HepG2 (cell line): ENCODE measurements around the gene CD40. TPM values are rescaled to one million over a fixed set of nuclear protein-coding genes. Genes with fewer than 3 reads are reported as not detected.

ENCODE experiments used
- EP300 ChIP-seq, 3 experiments: sonication (generic) in 1 of 3; formaldehyde crosslinking in 1 of 3; IDR thresholded peaks; 2 replicates each; pipeline versions ENCODE4 v1.5.1 to v1.6.1; 2011 to 2020; ENCODE audit warnings: low read depth in 2 of 3, low read length in 2 of 3, borderline replicate concordance in 1 of 3, improper control_type of control experiment in 1 of 3, mild to moderate bottlenecking in 1 of 3, missing genetic modification reagents in 1 of 3, moderate library complexity in 1 of 3
- GABPA ChIP-seq, 2 experiments: IDR thresholded peaks; 2 replicates each; pipeline ENCODE4 v1.6.1; 2011 to 2016; ENCODE audit warnings: low read depth in 2 of 2, low read length in 1 of 2, missing biosample characterization in 1 of 2, missing genetic modification characterization in 1 of 2
- HNRNPK ChIP-seq: fragments of 200-400 bp; formaldehyde crosslinking; IDR thresholded peaks from 2 replicates; pipeline ENCODE4 v1.6.1; 2018; ENCODE audit warnings: low read length, low read depth, moderate library complexity, mild to moderate bottlenecking; ENCODE audit not compliant: poor library complexity, severe bottlenecking
- HOXA7 ChIP-seq: sonication (generic); formaldehyde crosslinking; IDR thresholded peaks from 2 replicates; pipeline ENCODE4 v1.8.1; 2022; ENCODE audit warnings: mild to moderate bottlenecking, missing genetic modification reagents, moderate library complexity
- NCOA5 ChIP-seq: sonication (generic); formaldehyde crosslinking; IDR thresholded peaks from 2 replicates; pipeline ENCODE4 v1.4.0; 2020; ENCODE audit warnings: missing genetic modification reagents
- NONO ChIP-seq, 2 experiments: fragments of 450-650 bp in 1 of 2; sonication (generic) in 1 of 2; formaldehyde crosslinking in 1 of 2; IDR thresholded peaks in 1 of 2; conservative IDR thresholded peaks in 1 of 2; 2 replicates each; pipeline versions ENCODE4 v1.6.1 to v1.8.0; 2017 to 2022; ENCODE audit warnings: mild to moderate bottlenecking in 1 of 2, missing genetic modification reagents in 1 of 2, moderate library complexity in 1 of 2
- PCBP1 ChIP-seq: fragments of 200-400 bp; formaldehyde crosslinking; IDR thresholded peaks from 2 replicates; pipeline ENCODE4 v1.6.1; 2017; ENCODE audit warnings: mild to moderate bottlenecking, low read depth, low read length, borderline replicate concordance
- PHF8 ChIP-seq: sonication (generic); formaldehyde crosslinking; IDR thresholded peaks from 2 replicates; pipeline ENCODE4 v1.5.0; 2020; ENCODE audit warnings: missing genetic modification reagents
- SRF ChIP-seq: IDR thresholded peaks from 2 replicates; pipeline ENCODE4 v1.6.1; 2011; ENCODE audit warnings: mild to moderate bottlenecking, low read depth, low read length, moderate library complexity
- TARDBP ChIP-seq: sonication (generic); formaldehyde crosslinking; IDR thresholded peaks from 2 replicates; pipeline ENCODE4 v1.8.0; 2022; ENCODE audit warnings: mild to moderate bottlenecking, missing genetic modification reagents
- UBTF ChIP-seq: sonication (generic); formaldehyde crosslinking; IDR thresholded peaks from 2 replicates; pipeline ENCODE4 v1.4.0; 2020; ENCODE audit warnings: mild to moderate bottlenecking, missing genetic modification reagents
- ZBTB43 ChIP-seq: sonication (generic); formaldehyde crosslinking; conservative IDR thresholded peaks from 2 replicates; pipeline ENCODE4 v1.4.0; 2020; ENCODE audit warnings: missing genetic modification reagents
- ZFP36L2 ChIP-seq: sonication (generic); formaldehyde crosslinking; IDR thresholded peaks from 2 replicates; pipeline ENCODE4 v1.4.0; 2020; ENCODE audit warnings: missing genetic modification reagents
- ZFY ChIP-seq: sonication (generic); formaldehyde crosslinking; IDR thresholded peaks from 2 replicates; pipeline ENCODE4 v1.4.0; 2020; ENCODE audit warnings: missing genetic modification reagents
- ZNF10 ChIP-seq: sonication (generic); formaldehyde crosslinking; IDR thresholded peaks from 2 replicates; pipeline ENCODE4 v1.4.0; 2020; ENCODE audit warnings: mild to moderate bottlenecking, low read depth, missing genetic modification reagents, borderline replicate concordance
- ZNF331 ChIP-seq: sonication (generic); formaldehyde crosslinking; IDR thresholded peaks from 2 replicates; pipeline ENCODE4 v1.4.0; 2020; ENCODE audit warnings: missing genetic modification reagents
- ZNF446 ChIP-seq: sonication (generic); formaldehyde crosslinking; IDR thresholded peaks from 2 replicates; pipeline ENCODE4 v1.5.0; 2020; ENCODE audit warnings: mild to moderate bottlenecking, missing genetic modification reagents
- ZNF510 ChIP-seq: sonication (generic); formaldehyde crosslinking; IDR thresholded peaks from 2 replicates; pipeline ENCODE4 v1.4.0; 2020; ENCODE audit warnings: low read depth, mild to moderate bottlenecking, missing genetic modification reagents
- ZNF619 ChIP-seq: sonication (generic); formaldehyde crosslinking; IDR thresholded peaks from 2 replicates; pipeline ENCODE4 v1.4.0; 2020; ENCODE audit warnings: mild to moderate bottlenecking, missing genetic modification reagents
- ZNF704 ChIP-seq: sonication (generic); formaldehyde crosslinking; IDR thresholded peaks from 2 replicates; pipeline ENCODE4 v1.8.1; 2023; ENCODE audit warnings: mild to moderate bottlenecking, inconsistent platforms, moderate library complexity, missing genetic modification reagents, borderline replicate concordance
- polyA plus RNA-seq, 8 experiments: library from polyadenylated mRNA; depleted of rRNA in 3 of 8; stranded (reverse) in 7 of 8; unstranded in 1 of 8; fragments of >200 nt; fragmentation: Illumina TruSeq in 4 of 8; extraction: Trizol in 4 of 8; gene quantifications; 2 replicates each; pipeline versions ENCODE4 v1.2.1 to v1.2.3, GENCODE V29; 2011 to 2016; ENCODE audit warnings: low read depth in 4 of 8, missing spikeins in 1 of 8, mixed read lengths in 1 of 8; ENCODE audit not compliant: insufficient read depth in 1 of 8
- total RNA-seq, 5 experiments: library from RNA; depleted of rRNA; stranded (reverse); fragments of >200 nt; fragmentation: Illumina TruSeq; extraction: Trizol; gene quantifications; 2 replicates each; pipeline ENCODE4 v1.2.3, GENCODE V29; 2016; ENCODE audit warnings: low read depth in 1 of 5

The CD40 gene
- total and polyA plus RNA-seq, 2 of the 13 experiments (the other 11 are each of a cell fraction or from before 2014, with no cell fraction given), result 4.6 to 13.4 TPM

GRCh38 chr20:46118481-46119020, 437 bp downstream of the CD40 start (continued):
- TF ChIP-seq EP300 (IDR thresholded peaks at IDR 0.05; ENCODE audit: low read depth in 2 of 2, low read length in 2 of 2) (no peak), EP300 (CRISPR knock-in tag; IDR thresholded peaks at IDR 0.05; ENCODE audit: borderline replicate concordance) (no peak), GABPA (IDR thresholded peaks at IDR 0.05; ENCODE audit: low read depth, low read length) (0 out of 2 replicates have a peak, but pooled peaks have one; percentile 5), GABPA (CRISPR knock-in tag; IDR thresholded peaks at IDR 0.05; ENCODE audit: low read depth) (peak; percentile 14; the same call in 1 of the 2 replicates), UBTF (CRISPR knock-in tag) (peak; percentile 14; the same call in 1 of the 2 replicates), HOXA7 (CRISPR knock-in tag) (no peak), ZFY (CRISPR knock-in tag) (no peak), TARDBP (CRISPR knock-in tag) (no peak), ZNF331 (no peak), SRF (no peak), ZNF619 (no peak), PHF8 (CRISPR knock-in tag) (peak; percentile 9; the same call in 1 of the 2 replicates), ZBTB43 (CRISPR knock-in tag) (no peak), ZNF10 (CRISPR knock-in tag) (no peak), PCBP1 (peak; percentile 32; the same call in 1 of the 2 replicates), ZNF704 (CRISPR knock-in tag) (no peak), NONO (IDR thresholded peaks at IDR 0.05) (no peak), NONO (CRISPR knock-in tag; conservative IDR thresholded peaks at IDR 0.05) (0 out of 2 replicates have a peak, but pooled peaks have one; percentile 2), ZNF510 (CRISPR knock-in tag) (no peak), HNRNPK (no peak), ZNF446 (CRISPR knock-in tag) (no peak), NCOA5 (CRISPR knock-in tag) (no peak), ZFP36L2 (CRISPR knock-in tag) (no peak)
